Natural killer cell (primary cell): ENCODE data around the gene USP11. TPM values are rescaled to one million over a fixed set of nuclear protein-coding genes. Genes with fewer than 3 reads are reported as not detected.
A peak's percentile ranks its signal among the peaks of the same experiment; 100 is the strongest.

Experiments
- ATAC-seq, 3 donors: fragments of 150-1000 bp in 2 of 3; fragments of 200-7000 bp in 1 of 3; cut with Tn5 transposase; 1 replicate in 1 of 3; 2 replicates in 2 of 3; pipeline ENCODE4 v1.10.0; 2021; ENCODE audit warnings: mild to moderate bottlenecking in 2 of 3, moderate library complexity in 2 of 3
- DNase-seq, 2 donors: peaks; one replicate each; pipeline versions ENCODE4 v3.0.0 to v3.0.0-alpha.2; 2013 to 2021; ENCODE audit warnings: mixed read lengths in 1 of 2
- H3K27ac ChIP-seq: one replicate; pipeline ENCODE4 v1.5.1; 2013; ENCODE audit warnings: mild to moderate bottlenecking, low read length
- H3K27me3 ChIP-seq: one replicate; pipeline ENCODE4 v1.6.1; 2013; ENCODE audit warnings: low read length; ENCODE audit not compliant: control insufficient read depth, insufficient read depth
- H3K36me3 ChIP-seq: one replicate; pipeline ENCODE4 v1.6.1; 2013; ENCODE audit warnings: low read length; ENCODE audit not compliant: control insufficient read depth, insufficient read depth
- H3K4me1 ChIP-seq: one replicate; pipeline ENCODE4 v1.6.1; 2013; ENCODE audit warnings: low read length; ENCODE audit not compliant: control insufficient read depth, insufficient read depth
- H3K4me3 ChIP-seq: one replicate; pipeline ENCODE4 v1.5.1; 2013; ENCODE audit warnings: low read length
- H3K9me3 ChIP-seq: one replicate; pipeline ENCODE4 v1.6.1; 2013; ENCODE audit warnings: low read length; ENCODE audit not compliant: control insufficient read depth, insufficient read depth
- H3K27ac Mint-ChIP-seq, 2 donors: one replicate each; pipeline ENCODE4 v1.8.0; 2022; ENCODE audit warnings: mild to moderate bottlenecking in 2 of 2, mixed read lengths in 2 of 2, moderate library complexity in 1 of 2
- H3K27me3 Mint-ChIP-seq, 2 donors: one replicate each; pipeline ENCODE4 v1.8.0; 2022; ENCODE audit warnings: low read depth in 2 of 2, mixed read lengths in 2 of 2
- H3K36me3 Mint-ChIP-seq: one replicate; pipeline ENCODE4 v1.8.0; 2022; ENCODE audit warnings: mixed read lengths
- H3K4me1 Mint-ChIP-seq, 2 donors: one replicate each; pipeline ENCODE4 v1.8.0; 2022; ENCODE audit warnings: mixed read lengths in 2 of 2
- H3K4me3 Mint-ChIP-seq: one replicate; pipeline ENCODE4 v1.8.0; 2022; ENCODE audit warnings: mild to moderate bottlenecking, moderate library complexity, mixed read lengths
- H3K9me3 Mint-ChIP-seq, 2 donors: one replicate each; pipeline ENCODE4 v1.8.0; 2022; ENCODE audit warnings: mixed read lengths in 2 of 2
- WGBS: methylation state at CpG from one replicate; pipeline ENCODE4 v1.1.7; 2013; ENCODE audit warnings: missing lambda C conversion rate; ENCODE audit not compliant: insufficient coverage; 5-methylcytosine and 5-hydroxymethylcytosine counted together
- intact Hi-C: fragments of 100-400 bp; cut with micrococcal nuclease; formaldehyde crosslinking; loops from one replicate; pipeline ENCODE4 v1.14.2; 2022
- total RNA-seq, 4 donors: library from RNA; stranded (reverse); fragments of 120-200 nt in 1 of 4; gene quantifications; one replicate each; pipeline versions ENCODE4 v1.2.3 to v1.2.4, GENCODE V29; 2013 to 2022
- TF ChIP-seq, protein P1 (sequence below): fragments of 200-600 bp; IDR thresholded peaks from one replicate; pipeline ENCODE4 v1.8.0; 2022; ENCODE audit warnings: antibody characterized with exemption

The USP11 gene
- total RNA-seq, 3 donors from 2014 or later (not counting 1 experiment from before 2014, with no cell fraction given), result 107 to 131 (median 108) TPM

DNA sequence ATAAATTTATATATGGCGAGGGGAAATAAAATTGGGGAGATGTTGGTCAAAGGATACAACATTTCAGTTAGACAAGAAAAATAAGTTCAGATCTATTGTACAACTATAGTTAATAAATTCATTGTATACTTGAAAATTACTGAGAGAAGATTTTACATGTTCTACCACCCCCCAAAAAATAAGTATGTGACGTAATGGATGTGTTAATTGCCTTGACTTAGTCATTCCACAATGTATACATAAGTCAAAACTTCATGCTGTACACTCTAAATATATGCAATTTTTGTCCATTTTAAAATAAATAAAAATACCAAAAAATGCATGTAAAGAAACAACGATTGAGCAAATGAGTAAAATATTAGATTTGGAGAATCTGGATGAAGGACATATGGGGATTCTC is 1.8 kb downstream of the USP11 start:
- DNase-seq, result no peak
- H3K4me1 Mint-ChIP-seq, result peaks cover 20 to 21% of the 10 kb centered on the region in 2 donors
- Histone ChIP-seq H3K36me3 (no peaks in the 10 kb centered on the region), H3K27me3 (no peaks in the 10 kb centered on the region), H3K9me3 (no peaks in the 10 kb centered on the region), H3K27ac (peak overlapping the region; percentile 98), H3K4me3 (no peak overlapping the region), H3K4me1 (peaks cover 8% of the 10 kb centered on the region)
- peak overlapping the region; percentile 97 to 99 for H3K27ac Mint-ChIP-seq
- WGBS, result no CpG with 5 or more reads among the region's 3 CpGs
- H3K4me3 Mint-ChIP-seq, result peak overlapping the region; percentile 98
- no peaks in the 10 kb centered on the region for H3K36me3 Mint-ChIP-seq
- H3K27me3 Mint-ChIP-seq, result no peaks in the 10 kb centered on the region
- no peaks in the 10 kb centered on the region for H3K9me3 Mint-ChIP-seq
- intact Hi-C loops, result no loop called here
- no peak for ATAC-seq
- TF ChIP-seq, protein P1, sequence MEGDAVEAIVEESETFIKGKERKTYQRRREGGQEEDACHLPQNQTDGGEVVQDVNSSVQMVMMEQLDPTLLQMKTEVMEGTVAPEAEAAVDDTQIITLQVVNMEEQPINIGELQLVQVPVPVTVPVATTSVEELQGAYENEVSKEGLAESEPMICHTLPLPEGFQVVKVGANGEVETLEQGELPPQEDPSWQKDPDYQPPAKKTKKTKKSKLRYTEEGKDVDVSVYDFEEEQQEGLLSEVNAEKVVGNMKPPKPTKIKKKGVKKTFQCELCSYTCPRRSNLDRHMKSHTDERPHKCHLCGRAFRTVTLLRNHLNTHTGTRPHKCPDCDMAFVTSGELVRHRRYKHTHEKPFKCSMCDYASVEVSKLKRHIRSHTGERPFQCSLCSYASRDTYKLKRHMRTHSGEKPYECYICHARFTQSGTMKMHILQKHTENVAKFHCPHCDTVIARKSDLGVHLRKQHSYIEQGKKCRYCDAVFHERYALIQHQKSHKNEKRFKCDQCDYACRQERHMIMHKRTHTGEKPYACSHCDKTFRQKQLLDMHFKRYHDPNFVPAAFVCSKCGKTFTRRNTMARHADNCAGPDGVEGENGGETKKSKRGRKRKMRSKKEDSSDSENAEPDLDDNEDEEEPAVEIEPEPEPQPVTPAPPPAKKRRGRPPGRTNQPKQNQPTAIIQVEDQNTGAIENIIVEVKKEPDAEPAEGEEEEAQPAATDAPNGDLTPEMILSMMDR, result no peak

DNA sequence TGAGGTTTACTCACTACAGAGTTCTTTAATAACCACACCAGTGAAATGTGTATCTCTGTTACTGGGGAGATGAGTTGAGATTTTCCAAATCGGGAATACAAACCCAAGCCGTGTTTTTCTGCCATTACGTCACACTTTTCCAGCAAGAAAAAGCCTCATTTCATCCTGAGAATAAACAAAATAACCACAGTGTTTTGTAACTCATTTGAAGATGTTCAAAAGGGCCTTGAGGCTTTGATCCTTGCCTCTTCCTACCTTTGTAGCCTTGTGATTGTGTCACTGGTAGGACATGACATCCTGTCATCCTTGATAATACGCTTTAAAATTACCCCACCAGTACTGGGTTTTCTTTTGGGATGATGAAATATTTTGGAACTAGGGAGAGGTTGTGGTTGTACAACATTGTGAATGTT is 2.9 kb downstream of the USP11 start:
- TF ChIP-seq, protein P1, result no peak
- Mint-ChIP-seq H3K9me3 (no peaks in the 10 kb centered on the region), H3K4me3 (peak overlapping the region; percentile 22), H3K4me1 (peaks cover 18 to 20% of the 10 kb centered on the region in 2 donors), H3K36me3 (no peaks in the 10 kb centered on the region), H3K27me3 (no peaks in the 10 kb centered on the region), H3K27ac (peak overlapping the region; percentile 73 to 99)
- no peaks in the 10 kb centered on the region for H3K9me3 ChIP-seq
- intact Hi-C loops, result no loop called here
- no peak overlapping the region for H3K4me3 ChIP-seq
- no peaks in the 10 kb centered on the region for H3K27me3 ChIP-seq
- no peak for ATAC-seq
- peaks cover 8% of the 10 kb centered on the region for H3K4me1 ChIP-seq
- DNase-seq, result no peak
- peaks cover 8% of the 10 kb centered on the region for H3K36me3 ChIP-seq
- no CpG with 5 or more reads among the region's 4 CpGs for WGBS
- H3K27ac ChIP-seq, result no peak overlapping the region

DNA sequence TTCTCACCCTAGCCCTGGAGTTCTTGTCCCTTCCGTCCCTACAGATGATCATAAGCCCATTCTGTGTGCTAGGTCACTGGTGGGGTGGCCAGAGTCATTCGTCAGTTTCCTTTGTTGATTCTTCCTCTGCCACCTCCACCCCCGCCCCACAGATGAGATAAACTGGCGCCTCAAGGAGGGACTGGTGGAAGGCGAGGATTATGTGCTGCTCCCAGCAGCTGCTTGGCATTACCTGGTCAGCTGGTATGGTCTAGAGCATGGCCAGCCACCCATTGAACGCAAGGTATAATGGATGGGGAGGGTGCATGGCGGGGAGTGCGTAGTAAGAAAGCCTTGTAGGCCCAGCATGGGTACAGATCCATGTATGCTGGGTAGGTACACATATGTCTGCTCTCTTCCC is 6.4 kb downstream of the USP11 start:
- WGBS, result 90% methylated on average over 5 of the region's 8 CpGs
- peaks cover 10% of the 10 kb centered on the region for H3K36me3 Mint-ChIP-seq

More for the DNA sequence above, 6.4 kb downstream of the USP11 start:
- H3K4me1 ChIP-seq, result no peaks in the 10 kb centered on the region
- peaks cover 6 to 13% of the 10 kb centered on the region in 2 donors for H3K4me1 Mint-ChIP-seq
- no peaks in the 10 kb centered on the region for H3K9me3 Mint-ChIP-seq
- H3K36me3 ChIP-seq, result peaks cover 33% of the 10 kb centered on the region
- TF ChIP-seq, protein P1, result no peak
- DNase-seq, result no peak
- no peak overlapping the region for H3K4me3 ChIP-seq
- no peaks in the 10 kb centered on the region for H3K27me3 ChIP-seq
- H3K9me3 ChIP-seq, result no peaks in the 10 kb centered on the region
- H3K27ac Mint-ChIP-seq, result no peak overlapping the region
- no peak overlapping the region for H3K4me3 Mint-ChIP-seq
- H3K27me3 Mint-ChIP-seq, result no peaks in the 10 kb centered on the region
- no peak overlapping the region for H3K27ac ChIP-seq
- intact Hi-C loops, result no loop called here
- peak in 1 of 3 donors; percentile 19 for ATAC-seq
